H1 (cell line): ENCODE data around the gene PANX2. TPM values are rescaled to one million over a fixed set of nuclear protein-coding genes. Genes with fewer than 3 reads are reported as not detected.

Source experiments
- CBX5 ChIP-seq: fragments of 300-800, 300-1000 bp; sonication (generic); IDR thresholded peaks from 2 replicates; pipeline ENCODE4 v1.7.1; 2016; ENCODE audit warnings: antibody characterized with exemption, low read length, low read depth
- CBX8 ChIP-seq: fragments of 300-800, 300-1000 bp; sonication (generic); IDR thresholded peaks from 2 replicates; pipeline ENCODE4 v1.7.1; 2016; ENCODE audit warnings: low read depth, low read length, borderline replicate concordance
- CTCF ChIP-seq, 3 experiments: IDR thresholded peaks; 1 replicate in 2 of 3; 2 replicates in 1 of 3; pipeline versions ENCODE4 v1.5.1 to v1.6.1; 2011; ENCODE audit warnings: low read length in 3 of 3, mild to moderate bottlenecking in 3 of 3, inconsistent platforms in 2 of 3, low read depth in 1 of 3, moderate library complexity in 1 of 3; ENCODE audit not compliant: insufficient read depth in 1 of 3; ENCODE audit errors: control extremely low read depth in 1 of 3
- EP300 ChIP-seq, 2 experiments: IDR thresholded peaks; 1 replicate in 1 of 2; 2 replicates in 1 of 2; pipeline ENCODE4 v1.6.1; 2011 to 2012; ENCODE audit warnings: low read depth in 2 of 2, low read length in 2 of 2, mild to moderate bottlenecking in 2 of 2, borderline replicate concordance in 1 of 2, inconsistent platforms in 1 of 2, moderate library complexity in 1 of 2
- TAF1 ChIP-seq: IDR thresholded peaks from 2 replicates; pipeline ENCODE4 v1.6.1; 2011; ENCODE audit warnings: mild to moderate bottlenecking, low read depth, low read length
- TBP ChIP-seq: IDR thresholded peaks from 2 replicates; pipeline ENCODE4 v1.6.1; 2011; ENCODE audit warnings: low read depth, low read length, improper control_type of control experiment
- TCF12 ChIP-seq: IDR thresholded peaks from 2 replicates; pipeline ENCODE4 v1.6.1; 2011; ENCODE audit warnings: low read depth, mild to moderate bottlenecking, low read length
- polyA plus RNA-seq, 7 experiments: library from polyadenylated mRNA; depleted of rRNA in 3 of 7; stranded (reverse) in 5 of 7; unstranded in 2 of 7; fragments of >200 nt in 5 of 7; fragments of 200-250 nt in 2 of 7; gene quantifications; 1 replicate in 5 of 7; 2 replicates in 1 of 7; 4 replicates in 1 of 7; pipeline versions ENCODE4 v1.2.1 to v1.2.3, GENCODE V29; 2011 to 2013; ENCODE audit warnings: missing spikeins in 2 of 7, mixed read lengths in 2 of 7
- total RNA-seq: library from RNA; stranded (reverse); fragmentation: NEBNext Ultra II Directional; extraction: Animal tissue kit (Norgen Biotek cat#: 25700); gene quantifications from 2 replicates; pipeline ENCODE4 v1.2.1, GENCODE V29; 2021

The PANX2 gene
- total and polyA plus RNA-seq, 2 of the 8 experiments (the other 6 are each of a cell fraction or from before 2014, with no cell fraction given), result 3.5 to 5.0 TPM

GRCh38 chr22:50178871-50179869 lies 8.6 kb downstream of the PANX2 start (continued):
- TF ChIP-seq CTCF (IDR thresholded peaks at IDR 0.05; ENCODE audit: control extremely low read depth in 1 of 3, insufficient read depth in 1 of 3, low read depth in 1 of 3, low read length in 3 of 3) (no peak), TCF12 (no peak), TBP (no peak), CBX8 (no peak), TAF1 (no peak), EP300 (IDR thresholded peaks at IDR 0.05; ENCODE audit: borderline replicate concordance in 1 of 2, low read depth in 2 of 2, low read length in 2 of 2) (no peak), CBX5 (no peak)
